Uterus (tissue), 4 donors: Measurements from ENCODE around the gene GOLIM4. TPM values are rescaled to one million over a fixed set of nuclear protein-coding genes. Genes with fewer than 3 reads are reported as not detected.

Experiments
- DNase-seq, 2 donors: peaks; one replicate each; pipeline ENCODE4 v3.0.0-alpha.2; 2019 to 2020
- H3K27ac ChIP-seq, 2 donors: fragments of 200-600 bp; sonication (generic); 1 replicate in 1 of 2; 2 replicates in 1 of 2; pipeline ENCODE4 v1.5.1; 2016 to 2018
- H3K27me3 ChIP-seq, 2 donors: fragments of 200-600 bp; sonication (generic); one replicate each; pipeline ENCODE4 v1.5.1; 2018 to 2019; ENCODE audit warnings: control low read depth in 1 of 2
- H3K36me3 ChIP-seq, 2 donors: fragments of 200-600 bp; sonication (generic); one replicate each; pipeline ENCODE4 v1.5.1; 2019; ENCODE audit warnings: control low read depth in 1 of 2
- H3K4me1 ChIP-seq, 2 donors: fragments of 200-600 bp; sonication (generic); one replicate each; pipeline ENCODE4 v1.5.1; 2018 to 2019; ENCODE audit warnings: control low read depth in 1 of 2
- H3K4me3 ChIP-seq, 2 donors: fragments of 200-600 bp; sonication (generic); 1 replicate in 1 of 2; 2 replicates in 1 of 2; pipeline ENCODE4 v1.5.1; 2018 to 2019; ENCODE audit warnings: mild to moderate bottlenecking in 1 of 2
- H3K9me3 ChIP-seq, 2 donors: fragments of 200-600 bp; sonication (generic); one replicate each; pipeline ENCODE4 v1.5.1; 2019; ENCODE audit warnings: control low read depth in 1 of 2
- CTCF ChIP-seq, 4 experiments: fragments of 200-600 bp in 2 of 4; fragments of 450-650 bp in 2 of 4; sonication (generic) in 2 of 4; IDR thresholded peaks; one replicate each; pipeline ENCODE4 v1.5.1; 2016 to 2019; ENCODE audit warnings: antibody characterized with exemption in 4 of 4, mild to moderate bottlenecking in 2 of 4, moderate library complexity in 1 of 4
- POLR2A ChIP-seq, 2 donors: fragments of 450-650 bp; IDR thresholded peaks; one replicate each; pipeline ENCODE4 v1.6.1; 2016; ENCODE audit warnings: antibody characterized with exemption in 2 of 2, mild to moderate bottlenecking in 1 of 2, moderate library complexity in 1 of 2
- intact Hi-C: fragments of 100-400 bp; cut with DNase I; formaldehyde crosslinking; loops from one replicate; pipeline ENCODE4 v1.15.1; 2023; ENCODE audit warnings: low total_unique reads
- total RNA-seq, 4 donors: library from RNA; depleted of rRNA in 3 of 4; stranded (reverse); fragments of >200 nt in 3 of 4; gene quantifications; one replicate each; pipeline versions ENCODE4 v1.1.0 to v1.2.4, GENCODE V29; 2014 to 2023
- donor health status: DM: yes; HTN: yes; CAD: no.

Gene GOLIM4
- total RNA-seq, 4 donors from 2014 or later, result 21.0 to 85.1 (median 29.7) TPM

- peak overlapping the region; percentile 93 to 95 for H3K27ac ChIP-seq
- H3K36me3 ChIP-seq, result no peaks in the 10 kb centered on the region
- intact Hi-C loops, result no loop called here
- H3K4me3 ChIP-seq, result peak overlapping the region; percentile 83 to 87
- TF ChIP-seq POLR2A (IDR thresholded peaks at IDR 0.05), result no peak
- no peak for DNase-seq
- H3K27me3 ChIP-seq, result no peaks in the 10 kb centered on the region
- H3K4me1 ChIP-seq, result peaks cover 7 to 10% of the 10 kb centered on the region in 2 donors
- no peaks in the 10 kb centered on the region for H3K9me3 ChIP-seq
Observed at GRCh38 chr3:168096210-168096652, 507 bp upstream of the GOLIM4 start.

DNA sequence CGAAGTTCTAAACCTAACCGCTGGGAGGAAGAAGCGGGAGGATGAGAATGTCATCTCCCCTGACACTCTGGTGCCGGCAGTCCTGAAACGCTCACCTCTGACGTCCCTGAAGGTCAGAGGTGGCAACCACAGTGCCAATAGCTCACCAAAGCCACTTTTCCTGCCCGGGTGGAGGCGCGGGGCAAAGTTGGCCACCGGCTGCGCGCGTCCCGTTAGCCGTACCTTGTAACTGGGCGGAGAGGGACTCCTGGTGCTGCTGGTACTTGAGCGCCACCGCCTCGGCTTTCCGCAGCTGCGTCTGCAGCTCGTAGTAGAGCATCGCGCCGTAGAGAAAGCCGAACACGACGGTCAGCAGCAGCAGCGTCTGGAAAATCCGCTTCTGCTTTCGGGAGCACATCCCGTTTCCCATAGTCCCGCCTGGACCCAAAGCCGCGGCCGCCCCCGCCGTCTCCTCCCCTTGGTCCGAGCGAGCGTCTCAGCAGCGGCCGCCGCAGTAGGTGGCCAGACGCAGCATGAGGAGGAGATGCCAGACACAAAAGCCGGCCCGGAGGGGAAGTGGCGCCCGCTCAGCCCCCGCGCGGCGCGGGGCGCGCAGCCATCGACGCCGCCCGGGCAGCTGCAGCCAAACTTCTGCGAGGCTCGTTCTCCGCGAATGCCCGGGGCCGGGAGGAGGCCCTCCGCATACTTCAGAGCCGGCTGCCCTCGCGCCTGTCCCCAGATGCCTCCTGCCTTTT lies 680 bp downstream of the GOLIM4 start:
- peak overlapping the region; percentile 93 to 95 for H3K27ac ChIP-seq
- H3K9me3 ChIP-seq, result no peaks in the 10 kb centered on the region
- H3K27me3 ChIP-seq, result no peaks in the 10 kb centered on the region
- TF ChIP-seq POLR2A (IDR thresholded peaks at IDR 0.05), result no peak
- peak in 3 of 4 experiments; percentile 8 to 40 (median 38) for TF ChIP-seq CTCF (IDR thresholded peaks at IDR 0.05)
- intact Hi-C loops, result no loop called here
- peaks cover 7 to 10% of the 10 kb centered on the region in 2 donors for H3K4me1 ChIP-seq
- peak; percentile 41 to 46 for DNase-seq
- H3K4me3 ChIP-seq, result peak overlapping the region; percentile 83 to 87
- no peaks in the 10 kb centered on the region for H3K36me3 ChIP-seq

GRCh38 chr3:168094580-168094876 lies 1.2 kb downstream of the GOLIM4 start:
- intact Hi-C loops, result no loop called here
- no peaks in the 10 kb centered on the region for H3K36me3 ChIP-seq
- peak overlapping the region; percentile 93 to 95 for H3K27ac ChIP-seq
- TF ChIP-seq POLR2A (IDR thresholded peaks at IDR 0.05), result no peak
- TF ChIP-seq CTCF (IDR thresholded peaks at IDR 0.05), result no peak
- H3K9me3 ChIP-seq, result no peaks in the 10 kb centered on the region
- H3K4me1 ChIP-seq, result peaks cover 7 to 11% of the 10 kb centered on the region in 2 donors
- H3K4me3 ChIP-seq, result peak overlapping the region; percentile 83 to 87
- DNase-seq, result no peak
- no peaks in the 10 kb centered on the region for H3K27me3 ChIP-seq

GRCh38 chr3:168093790-168094189 lies 1.9 kb downstream of the GOLIM4 start:
- H3K4me1 ChIP-seq, result peaks cover 7 to 14% of the 10 kb centered on the region in 2 donors
- peak overlapping the region in 1 of 2 donors; percentile 93 for H3K27ac ChIP-seq
- TF ChIP-seq CTCF (IDR thresholded peaks at IDR 0.05) (no peak), POLR2A (IDR thresholded peaks at IDR 0.05) (no peak)
- DNase-seq, result no peak
- no peaks in the 10 kb centered on the region for H3K9me3 ChIP-seq
- H3K36me3 ChIP-seq, result no peaks in the 10 kb centered on the region
- intact Hi-C loops, result no loop called here
- peak overlapping the region; percentile 1 to 87 for H3K4me3 ChIP-seq
- H3K27me3 ChIP-seq, result no peaks in the 10 kb centered on the region

GRCh38 chr3:168093229-168093628 lies 2.5 kb downstream of the GOLIM4 start:
- Histone ChIP-seq H3K27ac (peak overlapping the region in 1 of 2 donors; percentile 0), H3K4me3 (peak overlapping the region; percentile 1 to 87), H3K4me1 (peaks cover 7 to 14% of the 10 kb centered on the region in 2 donors), H3K27me3 (no peaks in the 10 kb centered on the region), H3K9me3 (no peaks in the 10 kb centered on the region), H3K36me3 (no peaks in the 10 kb centered on the region)
- no peak for TF ChIP-seq CTCF (IDR thresholded peaks at IDR 0.05)
- TF ChIP-seq POLR2A (IDR thresholded peaks at IDR 0.05), result no peak
- intact Hi-C loops, result no loop called here
- DNase-seq, result no peak
